ENCODE data around the gene C11orf54. TPM values are rescaled to one million over a fixed set of nuclear protein-coding genes. Genes with fewer than 3 reads are reported as not detected.

C11orf54 gene
- total and polyA plus RNA-seq, 2 donors (not counting 3 experiments of a cell fraction or from before 2014, with no cell fraction given) = 4.2 to 18.7 TPM

- TF ChIP-seq EZH2 (IDR thresholded peaks at IDR 0.05; ENCODE audit: borderline replicate concordance, low read depth, low read length, severe bottlenecking) (no peak), FOS (IDR thresholded peaks at IDR 0.05; ENCODE audit: borderline replicate concordance, insufficient read depth, low read length) (peak; percentile 60), MAX (IDR thresholded peaks at IDR 0.05; ENCODE audit: insufficient read depth, insufficient read length) (no peak), POLR2A (IDR thresholded peaks at IDR 0.05; ENCODE audit: low read depth, low read length) (peak; percentile 67), JUN (IDR thresholded peaks at IDR 0.05; ENCODE audit: borderline replicate concordance, insufficient read depth, insufficient read length, low read depth) (peak; percentile 63), MYC (IDR thresholded peaks at IDR 0.05; ENCODE audit: low read depth, low read length) (no peak), GATA2 (IDR thresholded peaks at IDR 0.05; ENCODE audit: insufficient read depth, insufficient read length, low read depth, low read length) (no peak), CTCF (IDR thresholded peaks at IDR 0.05; ENCODE audit: extremely low read depth in 1 of 2, insufficient read depth in 1 of 2, low read depth in 1 of 2, low read length in 2 of 2) (no peak), POLR2AphosphoS5 (IDR thresholded peaks at IDR 0.05; ENCODE audit: insufficient read depth, low read depth, low read length) (no peak)
Measured at GRCh38 chr11:93737904-93738612, 3.4 kb upstream of the C11orf54 start.

More at GRCh38 chr11:93737904-93738612, 3.4 kb upstream of the C11orf54 start:
- Histone ChIP-seq H3K27me3 (ENCODE audit: control insufficient read depth in 2 of 2, insufficient read depth in 2 of 2, low read length in 2 of 2) (no peaks in the 10 kb centered on the region), H3K9ac (replicated peaks; ENCODE audit: extremely low read depth, insufficient read depth, low read length) (peak overlapping the region; percentile 92), H3K36me3 (ENCODE audit: control insufficient read depth in 2 of 2, extremely low read depth in 1 of 2, insufficient read depth in 2 of 2, low read length in 2 of 2) (peaks cover 15 to 49% of the 10 kb centered on the region in 2 experiments), H3K4me3 (replicated peaks in 1 of 3; ENCODE audit: insufficient read depth in 1 of 3, low read depth in 1 of 3, low read length in 3 of 3) (peak overlapping the region in 2 of 3 experiments; percentile 75 to 99), H3K9me1 (replicated peaks; ENCODE audit: control insufficient read depth, extremely low read depth, insufficient read depth, low read length) (no peaks in the 10 kb centered on the region), H3K27ac (ENCODE audit: insufficient read depth, low read depth, low read length) (peak overlapping the region; percentile 13), H3K4me2 (ENCODE audit: insufficient read depth, low read length) (peak overlapping the region; percentile 83), H3K79me2 (ENCODE audit: control insufficient read depth, insufficient read depth, low read length) (peaks cover 89% of the 10 kb centered on the region), H4K20me1 (replicated peaks; ENCODE audit: control insufficient read depth, extremely low read depth, insufficient read depth, low read length) (peaks cover 16% of the 10 kb centered on the region), H3K4me1 (ENCODE audit: control insufficient read depth, extremely low read depth, insufficient read depth, low read length) (peaks cover 45% of the 10 kb centered on the region), H3K9me3 (replicated peaks; ENCODE audit: control insufficient read depth, insufficient read depth, low read length) (no peaks in the 10 kb centered on the region), H2AFZ (ENCODE audit: low read depth, low read length) (no peak overlapping the region)
- intact Hi-C loops (cut with micrococcal nuclease) = loop anchor here (2.0 kb wide), 1 partner anchor 393 kb away; no protein-coding TSS in a partner anchor
- FAIRE-seq = no peak
- DNase-seq (ENCODE audit: low read depth, low spot score) = peak; percentile 54
- no TSS peak for BruUV-seq (replicated peaks)
- CTCF ChIA-PET = interaction anchor here (1.3 to 2.1 kb wide), 2 partner anchors 46 to 504 kb away, joined by 5 to 14 read pairs; partner anchors contain the start of gene MED17
- POLR2A ChIA-PET = interaction anchor here (1.0 to 1.1 kb wide), 2 partner anchors 46 to 756 kb away, joined by 3 read pairs; partner anchors contain the start of genes ANKRD49, MED17 and MRE11
- dilution Hi-C loops (cut with MboI; ENCODE audit: extremely low pct_ligation_motif_present, low sequenced_read_pairs) = no loop called here
